Fibroblast of lung (primary cell): ENCODE data around the gene UST.

Source experiments
- EZH2 ChIP-seq: IDR thresholded peaks from 2 replicates; pipeline ENCODE4 v1.5.1; 2012; ENCODE audit warnings: low read length, control low read depth, mild to moderate bottlenecking; ENCODE audit errors: missing control alignments
- TF ChIP-seq, protein P1 (sequence below), 2 donors: IDR thresholded peaks in 1 of 2; conservative IDR thresholded peaks in 1 of 2; 1 replicate in 1 of 2; 2 replicates in 1 of 2; pipeline ENCODE4 v1.5.1; 2011 to 2012; ENCODE audit warnings: low read length in 2 of 2, control low read depth in 1 of 2, inconsistent platforms in 1 of 2, low read depth in 1 of 2, mild to moderate bottlenecking in 1 of 2

DNA sequence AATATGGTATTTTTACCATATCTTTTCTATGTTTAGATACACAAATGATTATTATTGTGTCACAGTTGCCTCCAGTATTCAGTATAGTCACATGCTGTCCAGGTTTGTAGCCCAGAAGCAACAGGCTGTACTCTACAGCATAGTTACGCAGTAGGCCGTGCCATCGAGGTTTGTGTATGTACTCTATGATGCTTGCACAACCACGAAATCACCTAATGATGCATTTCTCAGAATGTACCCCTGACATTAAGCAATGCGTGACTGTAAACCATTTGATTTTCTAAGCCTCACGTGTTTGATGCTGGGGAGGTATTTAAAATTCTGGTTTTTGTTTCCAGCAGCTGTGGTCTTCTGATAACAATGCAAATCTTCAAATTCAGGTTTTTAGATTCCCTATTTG lies 207.6 kb downstream of the UST start:
- TF ChIP-seq, protein P1, sequence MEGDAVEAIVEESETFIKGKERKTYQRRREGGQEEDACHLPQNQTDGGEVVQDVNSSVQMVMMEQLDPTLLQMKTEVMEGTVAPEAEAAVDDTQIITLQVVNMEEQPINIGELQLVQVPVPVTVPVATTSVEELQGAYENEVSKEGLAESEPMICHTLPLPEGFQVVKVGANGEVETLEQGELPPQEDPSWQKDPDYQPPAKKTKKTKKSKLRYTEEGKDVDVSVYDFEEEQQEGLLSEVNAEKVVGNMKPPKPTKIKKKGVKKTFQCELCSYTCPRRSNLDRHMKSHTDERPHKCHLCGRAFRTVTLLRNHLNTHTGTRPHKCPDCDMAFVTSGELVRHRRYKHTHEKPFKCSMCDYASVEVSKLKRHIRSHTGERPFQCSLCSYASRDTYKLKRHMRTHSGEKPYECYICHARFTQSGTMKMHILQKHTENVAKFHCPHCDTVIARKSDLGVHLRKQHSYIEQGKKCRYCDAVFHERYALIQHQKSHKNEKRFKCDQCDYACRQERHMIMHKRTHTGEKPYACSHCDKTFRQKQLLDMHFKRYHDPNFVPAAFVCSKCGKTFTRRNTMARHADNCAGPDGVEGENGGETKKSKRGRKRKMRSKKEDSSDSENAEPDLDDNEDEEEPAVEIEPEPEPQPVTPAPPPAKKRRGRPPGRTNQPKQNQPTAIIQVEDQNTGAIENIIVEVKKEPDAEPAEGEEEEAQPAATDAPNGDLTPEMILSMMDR (conservative IDR thresholded peaks at IDR 0.05 in 1 of 2, IDR thresholded peaks at IDR 0.05 in 1 of 2; ENCODE audit: low read depth in 1 of 2, low read length in 2 of 2) = no peak
- TF ChIP-seq EZH2 = no peak
